ENCODE measurements around the gene F13B. TPM values are rescaled to one million over a fixed set of nuclear protein-coding genes. Genes with fewer than 3 reads are reported as not detected.
"Not testable (repeated sequence)": the region's sequence is repeated elsewhere in the genome, so short reads cannot be mapped to it uniquely, and the experiment has no call there.

The F13B gene, protein sequence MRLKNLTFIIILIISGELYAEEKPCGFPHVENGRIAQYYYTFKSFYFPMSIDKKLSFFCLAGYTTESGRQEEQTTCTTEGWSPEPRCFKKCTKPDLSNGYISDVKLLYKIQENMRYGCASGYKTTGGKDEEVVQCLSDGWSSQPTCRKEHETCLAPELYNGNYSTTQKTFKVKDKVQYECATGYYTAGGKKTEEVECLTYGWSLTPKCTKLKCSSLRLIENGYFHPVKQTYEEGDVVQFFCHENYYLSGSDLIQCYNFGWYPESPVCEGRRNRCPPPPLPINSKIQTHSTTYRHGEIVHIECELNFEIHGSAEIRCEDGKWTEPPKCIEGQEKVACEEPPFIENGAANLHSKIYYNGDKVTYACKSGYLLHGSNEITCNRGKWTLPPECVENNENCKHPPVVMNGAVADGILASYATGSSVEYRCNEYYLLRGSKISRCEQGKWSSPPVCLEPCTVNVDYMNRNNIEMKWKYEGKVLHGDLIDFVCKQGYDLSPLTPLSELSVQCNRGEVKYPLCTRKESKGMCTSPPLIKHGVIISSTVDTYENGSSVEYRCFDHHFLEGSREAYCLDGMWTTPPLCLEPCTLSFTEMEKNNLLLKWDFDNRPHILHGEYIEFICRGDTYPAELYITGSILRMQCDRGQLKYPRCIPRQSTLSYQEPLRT
- total RNA-seq = not detected in 2 replicates

DNA sequence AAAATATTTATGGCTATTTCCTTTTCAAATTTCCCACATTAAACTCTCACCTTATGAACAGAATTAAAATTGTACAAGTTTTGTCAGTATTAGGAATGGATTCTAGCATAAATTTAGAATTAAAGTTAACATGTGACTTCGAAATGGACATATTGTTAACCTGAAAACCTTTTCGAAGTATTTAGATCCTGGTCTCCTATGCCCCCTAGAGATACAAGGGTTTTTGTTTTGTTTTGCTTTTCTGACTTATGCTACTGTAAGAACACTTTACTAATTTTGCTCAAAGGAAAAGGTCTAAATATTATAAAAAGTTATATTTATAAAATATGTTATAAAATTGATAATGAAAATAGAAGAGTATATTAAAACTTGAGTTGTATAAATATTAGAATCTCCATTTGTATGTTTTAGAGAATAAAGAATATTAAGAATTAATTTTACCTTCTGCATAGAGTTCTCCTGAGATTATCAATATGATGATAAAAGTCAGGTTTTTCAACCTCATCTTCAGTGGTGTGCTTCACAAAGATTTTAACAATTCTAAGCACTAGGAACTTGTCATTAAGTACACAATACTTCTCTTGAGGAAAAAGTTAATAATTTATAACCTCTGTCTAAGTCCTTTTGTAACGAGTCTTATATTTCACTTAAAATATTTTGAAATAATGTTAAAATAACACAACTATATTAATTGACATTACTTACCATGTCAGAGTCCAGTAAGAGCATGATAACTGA lies at the start of gene F13B:
Gene F13B (minus strand): TSS at position 542 of the 738 bp plus-strand sequence. CDS start 37 bp downstream, at position 505.
- intact Hi-C loops (cut with micrococcal nuclease) = no loop called here

DNA sequence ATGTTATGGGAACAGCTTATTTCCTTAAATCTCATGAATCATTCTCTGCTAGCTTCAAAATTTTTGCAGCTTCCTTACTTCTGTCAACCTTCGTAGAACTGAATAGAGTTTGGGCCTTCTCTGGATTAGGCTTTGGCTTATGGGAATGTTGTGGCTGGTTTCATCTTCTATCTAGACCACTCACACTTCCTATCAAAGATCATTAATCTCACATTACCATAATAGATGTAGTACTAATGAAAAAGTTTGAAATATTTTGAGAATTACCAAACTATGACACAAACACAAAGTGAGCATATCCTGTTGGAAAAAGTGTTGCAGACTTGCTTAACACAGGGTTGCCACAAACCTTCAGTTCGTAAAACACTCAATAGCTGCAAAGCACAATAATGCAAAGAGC lies 49.1 kb upstream of the F13B start:
- intact Hi-C loops (cut with micrococcal nuclease) = no loop called here

DNA sequence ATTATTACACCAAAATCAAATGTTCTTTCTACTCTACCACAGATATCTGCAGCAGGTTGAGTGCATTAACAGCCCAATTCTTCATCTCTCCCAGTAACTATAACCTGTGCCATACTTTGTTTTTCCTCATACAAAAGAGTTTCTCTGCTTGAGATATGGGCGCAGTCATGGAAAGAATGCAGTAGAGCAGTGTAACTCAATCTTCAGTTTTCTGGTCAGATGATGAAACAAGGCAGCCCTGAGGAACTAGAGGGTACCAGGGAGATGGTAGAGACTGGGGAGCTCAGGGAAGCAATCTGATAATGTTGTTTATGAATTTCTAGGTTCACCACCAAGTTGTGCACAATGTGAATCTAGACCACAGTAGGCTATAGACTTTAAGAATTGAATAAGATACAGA lies 39.8 kb upstream of the F13B start:
- intact Hi-C loops (cut with micrococcal nuclease) = no loop called here

DNA sequence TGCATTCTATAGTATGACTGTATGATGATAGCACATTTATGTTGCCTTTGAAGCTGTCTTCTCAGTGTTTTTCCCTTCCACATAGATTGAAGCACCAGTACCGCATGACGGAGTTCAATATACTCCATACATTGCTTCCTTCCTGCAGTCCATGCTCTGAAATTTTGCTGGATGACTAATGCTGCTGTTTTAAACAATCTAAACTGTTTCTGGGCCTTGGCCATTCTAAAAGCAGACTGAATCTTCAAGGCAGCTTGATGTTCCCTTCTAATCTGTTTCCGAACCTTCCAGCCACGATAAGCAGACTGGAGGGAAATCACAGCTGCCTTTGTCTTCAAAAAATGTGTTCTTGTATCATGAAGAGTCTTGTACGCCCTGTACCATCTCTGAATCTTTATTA lies 36.2 kb upstream of the F13B start:
- intact Hi-C loops (cut with micrococcal nuclease) = no loop called here

DNA sequence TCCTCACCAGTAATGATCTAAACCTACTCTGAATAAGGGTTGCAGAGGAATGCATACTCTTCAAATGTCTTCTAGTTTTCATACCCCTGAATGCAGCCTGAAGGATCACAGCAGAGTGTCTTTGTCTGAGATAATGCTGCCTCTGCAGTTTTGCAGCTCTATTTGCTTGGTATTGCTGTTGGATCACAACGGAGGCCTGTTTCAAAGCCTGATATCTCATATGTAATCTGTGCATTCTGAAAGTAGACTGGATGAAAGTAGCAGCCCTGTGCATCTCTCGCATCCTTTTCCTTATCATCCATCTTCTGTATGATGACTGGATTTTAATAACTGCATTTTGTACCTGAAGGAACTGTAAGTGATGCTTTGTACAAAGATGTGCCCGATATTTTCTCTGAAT lies 34.9 kb upstream of the F13B start:
- intact Hi-C loops (cut with micrococcal nuclease) = no loop called here

DNA sequence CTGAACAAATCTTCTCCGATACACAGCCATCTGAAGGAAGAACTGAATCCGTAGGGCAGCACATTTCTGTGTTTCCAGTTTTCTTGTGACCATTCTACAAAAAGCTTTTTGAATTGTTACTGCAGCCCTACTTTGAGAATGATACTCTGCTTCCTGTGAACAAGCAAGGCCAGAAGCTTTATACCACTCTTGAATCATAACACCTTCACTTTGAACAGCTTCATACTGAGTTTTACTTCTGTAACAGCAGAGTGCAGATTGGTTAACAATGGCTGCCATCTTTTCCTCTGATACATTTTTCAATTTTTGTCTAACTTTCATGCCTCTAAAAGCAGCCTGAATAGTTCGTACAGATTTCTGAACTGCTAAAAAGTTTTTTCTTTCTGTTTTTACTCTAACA lies 33.6 kb upstream of the F13B start:
- intact Hi-C loops (cut with micrococcal nuclease) = no loop called here

DNA sequence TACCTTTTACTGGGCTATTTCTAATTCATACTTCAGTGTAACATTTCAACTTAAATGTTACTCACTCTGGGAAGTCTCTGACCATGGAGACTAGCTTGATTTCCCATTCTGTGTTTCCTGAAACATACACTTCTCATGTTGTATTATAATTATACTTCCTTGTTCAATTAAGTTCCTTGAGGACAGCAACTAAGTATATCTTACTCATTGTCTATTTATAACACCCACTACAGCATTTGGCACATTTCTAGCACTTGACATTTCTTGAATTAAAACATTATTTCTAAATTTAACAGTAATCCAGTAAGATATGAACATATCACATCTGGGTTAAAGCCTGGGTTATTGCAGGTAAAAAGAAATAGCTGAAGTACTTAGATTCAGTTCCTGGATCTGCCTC lies 32.4 kb upstream of the F13B start:
- intact Hi-C loops (cut with micrococcal nuclease) = no loop called here

DNA sequence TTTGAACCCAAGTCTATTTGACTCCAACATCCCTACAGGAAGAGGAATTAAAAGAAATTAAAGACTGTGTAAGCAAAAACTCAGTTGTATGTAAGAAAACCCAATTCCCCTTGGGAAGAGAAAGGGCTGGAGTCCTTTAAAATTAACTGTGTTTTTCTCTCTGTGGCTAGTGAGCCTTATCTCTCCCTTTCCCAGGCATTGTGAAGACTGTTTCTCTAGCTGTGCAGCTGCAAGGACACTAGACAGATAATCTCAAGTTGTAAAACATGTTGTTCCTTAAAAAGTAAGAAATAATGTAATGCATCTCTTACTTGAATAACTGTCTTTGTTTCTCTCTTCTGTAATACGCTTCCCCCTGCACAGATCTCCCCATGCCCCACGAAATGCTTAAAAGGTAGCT lies 29.9 kb upstream of the F13B start:
- intact Hi-C loops (cut with micrococcal nuclease) = not testable (repeated sequence)

DNA sequence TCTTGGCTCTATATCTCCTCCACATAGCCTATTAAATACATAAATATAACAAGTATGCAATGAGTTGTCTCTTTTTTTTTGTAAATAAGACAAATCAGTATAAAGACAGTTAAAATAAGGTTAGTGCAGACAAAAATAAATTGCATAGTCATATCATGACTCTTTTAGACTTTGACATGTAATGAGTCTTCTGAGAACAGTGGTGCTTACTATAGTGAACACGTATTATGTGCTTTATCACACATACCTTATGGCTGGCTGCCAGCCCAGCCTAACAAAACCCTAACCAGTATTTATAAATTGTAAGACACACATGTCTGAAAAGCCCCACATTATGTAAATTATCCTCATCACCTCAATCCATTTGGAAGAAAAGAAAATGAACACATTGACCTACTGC lies 29.1 kb upstream of the F13B start:
- intact Hi-C loops (cut with micrococcal nuclease) = no loop called here

DNA sequence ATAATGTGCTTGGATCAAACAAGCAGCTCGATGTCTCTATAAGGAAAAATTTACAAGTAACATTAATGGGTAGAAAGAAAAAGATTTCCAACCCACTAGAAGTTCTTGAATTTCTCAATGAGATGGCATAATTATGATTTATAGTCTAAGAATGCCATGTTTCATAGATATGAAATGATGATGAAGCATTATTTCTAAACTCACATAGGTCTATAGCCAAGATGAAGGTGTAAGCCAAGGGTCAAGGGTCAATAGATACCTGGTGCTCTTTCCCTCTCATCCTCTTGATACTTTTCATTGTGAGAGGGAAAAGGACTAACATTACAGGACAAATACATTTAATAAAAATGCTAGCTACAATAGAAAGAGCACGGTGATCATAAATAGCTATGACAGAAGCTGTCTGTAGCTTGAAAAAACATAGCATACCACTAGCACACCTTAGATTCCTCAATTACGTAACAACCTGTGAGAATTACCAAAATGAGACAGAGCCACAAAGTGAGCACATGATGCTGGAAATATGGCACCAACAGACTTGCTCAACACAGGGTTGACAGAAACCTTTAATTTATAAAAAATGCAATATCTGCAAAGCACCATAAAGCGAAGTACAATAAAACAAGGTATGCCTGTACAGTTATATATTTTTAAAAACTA lies 26.3 kb upstream of the F13B start:
- intact Hi-C loops (cut with micrococcal nuclease) = no loop called here

DNA sequence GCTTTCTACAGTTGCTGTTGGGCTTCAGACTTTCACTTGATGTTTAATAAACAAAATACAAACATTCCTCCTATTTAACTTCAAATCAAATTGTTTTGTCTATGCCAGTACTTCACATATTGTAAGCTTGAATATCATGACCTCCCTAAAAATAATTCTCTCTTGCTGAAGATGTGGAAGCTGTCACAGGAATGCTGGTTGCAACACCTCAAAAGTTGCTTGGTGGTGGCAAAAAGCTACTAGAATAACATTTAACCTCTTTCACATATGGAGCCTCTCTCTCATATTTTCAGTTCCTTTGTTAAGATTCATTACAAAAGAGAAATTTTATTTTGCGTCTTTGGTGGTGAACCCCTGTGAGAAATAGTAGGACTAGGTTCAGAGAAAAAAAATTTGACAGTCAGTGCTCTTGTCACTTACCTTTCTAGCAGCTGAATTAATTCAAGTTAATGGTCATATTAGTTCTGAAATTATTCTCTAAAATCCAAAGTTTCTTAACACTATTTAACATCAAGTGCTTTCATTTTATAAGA lies 25.5 kb upstream of the F13B start:
- intact Hi-C loops (cut with micrococcal nuclease) = no loop called here

DNA sequence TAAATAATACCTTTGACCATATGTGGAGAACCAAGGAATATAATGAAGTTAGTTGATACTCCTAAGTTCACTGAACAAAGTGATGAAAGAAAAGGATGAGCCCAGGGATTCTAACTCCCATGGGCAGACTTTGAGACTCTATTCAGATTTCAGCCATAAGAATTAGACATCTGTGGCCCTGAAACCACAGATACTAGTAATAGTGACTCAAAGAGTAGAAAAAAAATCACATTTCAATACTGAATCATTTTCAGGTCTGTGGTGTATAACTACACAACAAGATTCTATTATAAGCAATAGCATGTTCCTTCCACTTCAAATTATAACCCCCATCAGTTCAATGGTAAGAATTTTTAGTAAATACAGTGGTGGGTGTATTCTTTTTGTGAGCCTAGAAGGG lies 16.4 kb upstream of the F13B start:
- intact Hi-C loops (cut with micrococcal nuclease) = no loop called here

DNA sequence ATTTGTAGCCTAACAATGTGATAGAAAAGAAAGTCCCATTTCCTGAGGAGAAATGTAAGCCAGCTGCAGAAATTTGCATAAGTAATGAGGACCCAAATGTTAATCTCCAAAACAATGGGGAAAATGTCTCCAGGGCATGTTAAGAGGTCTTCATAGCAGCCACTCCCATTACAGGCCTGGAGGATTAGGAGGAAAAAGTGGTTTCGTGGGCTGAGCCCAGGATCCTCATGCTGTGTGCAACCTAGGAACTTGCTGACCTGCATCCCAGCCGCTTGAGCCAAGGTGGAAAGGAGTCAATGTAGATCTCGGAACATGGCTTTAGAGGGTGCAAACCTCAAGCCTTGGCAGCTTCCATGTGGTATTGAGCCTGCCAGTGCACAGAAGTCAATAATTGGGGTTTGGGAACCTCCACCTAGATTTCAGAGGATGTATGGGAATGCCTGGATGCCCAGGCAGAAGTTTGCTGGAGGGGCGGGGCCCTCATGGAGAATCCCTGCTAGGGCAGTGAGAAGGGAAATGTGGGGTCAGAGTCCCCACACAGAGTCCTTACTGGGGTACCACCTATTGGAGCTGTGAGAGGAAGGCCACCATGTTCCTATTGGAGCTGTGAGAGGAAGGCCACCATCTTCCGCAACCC lies 14.2 kb upstream of the F13B start:
- intact Hi-C loops (cut with micrococcal nuclease) = no loop called here

DNA sequence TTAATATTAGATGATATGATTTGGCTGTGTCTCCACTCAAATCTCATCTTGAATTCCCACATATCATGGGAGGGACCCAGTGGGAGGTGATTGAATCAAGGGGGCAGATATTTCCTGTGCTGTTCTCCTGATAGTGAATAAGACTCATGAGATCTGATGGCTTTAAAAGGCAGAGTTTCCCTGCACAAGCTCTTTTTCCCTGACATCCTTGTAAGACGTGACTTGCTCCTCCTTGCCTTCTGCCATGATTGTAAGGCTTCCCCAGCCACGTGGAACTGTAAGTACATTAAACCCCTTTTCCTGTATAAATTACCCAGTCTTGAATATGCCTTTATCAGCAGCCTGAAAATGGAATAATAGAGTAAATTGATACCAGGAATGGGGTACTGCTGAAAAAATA lies 13.3 kb upstream of the F13B start:
- intact Hi-C loops (cut with micrococcal nuclease) = no loop called here

DNA sequence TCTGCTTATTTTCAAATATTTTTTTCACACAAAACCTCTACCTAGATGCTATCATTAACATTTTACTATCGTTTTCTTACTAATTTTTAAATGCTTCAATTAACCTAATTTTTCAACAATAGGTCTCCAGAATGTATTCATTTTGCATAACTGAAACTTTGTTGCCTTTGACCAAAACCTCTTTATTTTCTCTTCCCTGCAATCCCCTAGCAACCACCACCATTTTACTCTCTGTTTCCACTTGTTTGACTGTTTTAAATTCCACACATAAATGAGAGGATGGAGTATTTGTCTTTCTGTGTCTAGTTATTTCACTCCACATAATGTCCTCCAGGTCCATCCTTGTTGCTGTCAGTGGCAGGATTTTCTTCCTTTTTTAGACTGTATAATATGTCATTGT lies 9.5 kb upstream of the F13B start:
- intact Hi-C loops (cut with micrococcal nuclease) = no loop called here

DNA sequence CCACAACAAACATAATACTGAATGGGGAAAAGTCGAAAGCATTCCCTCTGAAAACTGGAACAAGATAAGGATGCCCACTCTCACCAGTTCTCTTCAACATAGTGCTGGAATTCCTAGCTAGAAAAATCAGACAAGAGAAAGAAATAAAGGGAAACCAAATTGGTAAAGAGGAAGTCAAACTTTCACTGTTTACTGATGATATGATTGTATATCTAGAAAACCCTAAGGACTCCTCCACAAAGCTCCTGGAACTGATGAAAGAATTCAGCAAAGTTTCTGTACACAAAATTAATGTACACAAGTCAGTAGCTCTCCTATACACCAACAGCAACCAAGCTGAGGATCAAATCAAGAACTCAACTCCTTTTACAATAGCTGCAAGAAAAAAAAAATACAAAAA lies 6.9 kb upstream of the F13B start:
- intact Hi-C loops (cut with micrococcal nuclease) = no loop called here

DNA sequence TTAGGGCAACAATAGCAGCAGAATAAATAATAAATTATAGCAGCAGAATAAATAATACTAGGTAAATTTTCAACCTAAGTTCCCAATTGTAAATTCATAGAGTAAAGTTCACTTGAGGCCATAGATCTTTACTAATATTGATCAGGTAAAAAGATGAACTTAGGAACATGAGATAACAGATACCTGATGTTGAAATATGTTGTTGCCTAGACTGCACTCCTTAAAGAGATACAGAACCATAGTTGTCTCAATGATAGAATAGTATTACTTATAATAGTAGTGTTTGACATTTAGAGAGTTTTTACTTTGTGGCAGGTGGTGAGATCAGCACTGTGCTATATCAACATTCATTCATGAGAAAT lies 378 bp upstream of the F13B start:
- intact Hi-C loops (cut with micrococcal nuclease) = no loop called here

DNA sequence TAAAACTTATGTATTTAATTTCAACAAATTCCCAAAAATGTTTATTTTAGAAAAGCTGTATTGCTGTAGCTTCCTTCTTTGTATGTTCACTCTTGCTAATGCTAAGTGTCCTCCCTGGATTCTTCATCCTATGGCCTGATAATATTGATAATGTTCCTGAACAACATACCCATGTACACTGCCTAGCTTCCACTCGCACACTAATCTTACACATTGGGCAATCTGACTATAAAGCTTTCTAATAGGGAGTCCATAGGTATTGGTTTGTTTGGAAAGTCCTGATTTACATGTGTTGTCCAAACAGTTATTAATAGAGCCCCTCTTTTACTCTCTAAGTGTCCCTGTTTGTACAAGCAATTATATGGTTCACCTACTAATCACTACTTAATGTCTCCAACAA lies 783 bp downstream of the F13B start:
- intact Hi-C loops (cut with micrococcal nuclease) = no loop called here

DNA sequence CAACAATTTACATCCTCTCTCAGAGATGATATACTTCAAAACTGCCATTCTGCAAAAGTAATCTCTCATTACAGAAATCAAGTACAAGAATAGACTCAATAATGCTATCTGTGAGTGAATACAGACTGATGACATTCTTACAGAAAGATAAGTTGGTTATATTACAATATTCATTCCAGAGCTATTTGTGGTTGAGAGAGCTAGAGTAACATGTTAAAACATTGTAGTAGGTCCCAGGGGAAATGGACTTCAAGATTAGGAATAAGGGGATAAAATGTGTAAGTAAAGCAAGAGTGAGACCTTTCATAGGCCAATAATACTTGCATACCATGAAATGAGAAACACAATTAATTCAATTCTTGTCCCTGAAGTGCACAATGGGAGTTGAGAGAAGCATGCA lies 1.5 kb downstream of the F13B start:
- intact Hi-C loops (cut with micrococcal nuclease) = no loop called here

DNA sequence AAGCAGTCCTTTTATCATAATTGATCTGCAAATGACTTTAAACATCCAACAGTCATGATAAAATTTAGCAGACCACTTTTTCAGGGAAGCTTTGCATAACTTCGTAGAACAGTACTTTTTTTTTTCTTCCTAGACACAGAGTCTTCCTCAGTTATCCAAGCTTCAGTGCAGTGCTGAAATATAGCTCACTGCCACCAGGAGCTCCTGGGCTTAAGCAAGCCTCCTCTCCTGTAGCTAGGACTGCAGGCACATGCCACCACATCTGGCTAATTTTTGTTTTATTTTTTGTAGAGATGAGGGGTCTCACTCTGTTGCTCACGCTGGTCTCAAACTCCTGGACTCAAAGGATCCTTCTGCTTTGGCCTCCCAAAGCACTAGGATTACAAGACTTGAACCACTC lies 3.8 kb downstream of the F13B start:
- intact Hi-C loops (cut with micrococcal nuclease) = no loop called here

DNA sequence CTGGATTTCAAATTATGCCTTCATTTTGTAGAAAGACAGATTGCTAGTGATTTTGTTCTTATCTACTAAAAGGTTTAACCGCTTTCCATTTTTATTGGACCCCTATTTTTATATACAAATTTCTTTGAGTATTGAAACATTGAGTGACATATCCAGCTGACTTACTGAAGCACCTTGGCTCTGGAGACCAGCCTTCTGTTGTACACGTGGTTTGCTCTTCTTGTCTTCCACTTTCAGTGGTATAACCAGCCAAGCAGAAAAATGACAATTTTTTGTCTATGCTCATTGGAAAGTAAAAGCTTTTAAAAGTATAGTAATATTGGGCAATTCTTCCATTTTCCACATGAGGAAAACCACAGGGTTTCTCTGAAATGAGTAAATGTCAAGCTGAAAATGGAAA lies 4.4 kb downstream of the F13B start:
- intact Hi-C loops (cut with micrococcal nuclease) = no loop called here
